Ishikawa (cell line): Measurements from ENCODE around the gene CETP.

Experiments used
- CEBPB ChIP-seq: IDR thresholded peaks from 2 replicates; pipeline ENCODE4 v1.6.1; 2012
- CREB1 ChIP-seq: IDR thresholded peaks from 2 replicates; pipeline ENCODE4 v1.6.1; 2012; ENCODE audit warnings: low read depth
- EGR1 ChIP-seq: IDR thresholded peaks from 2 replicates; pipeline ENCODE4 v1.6.1; 2012
- EP300 ChIP-seq: IDR thresholded peaks from 2 replicates; pipeline ENCODE4 v1.6.1; 2012; ENCODE audit warnings: borderline replicate concordance
- FOXM1 ChIP-seq: IDR thresholded peaks from 2 replicates; pipeline ENCODE4 v1.6.1; 2012; ENCODE audit warnings: low read depth, borderline replicate concordance
- MAX ChIP-seq: IDR thresholded peaks from 2 replicates; pipeline ENCODE4 v1.6.1; 2012
- NFIC ChIP-seq: IDR thresholded peaks from 2 replicates; pipeline ENCODE4 v1.6.1; 2012
- RAD21 ChIP-seq: IDR thresholded peaks from 2 replicates; pipeline ENCODE4 v1.6.1; 2012; ENCODE audit warnings: low read depth
- REST ChIP-seq: IDR thresholded peaks from 2 replicates; pipeline ENCODE4 v1.6.1; 2012; ENCODE audit warnings: low read depth, mild to moderate bottlenecking
- TAF1 ChIP-seq: IDR thresholded peaks from 2 replicates; pipeline ENCODE4 v1.6.1; 2012; ENCODE audit warnings: low read depth, mild to moderate bottlenecking
- TCF12 ChIP-seq: IDR thresholded peaks from 2 replicates; pipeline ENCODE4 v1.6.1; 2012; ENCODE audit warnings: low read depth
- TEAD4 ChIP-seq: IDR thresholded peaks from 2 replicates; pipeline ENCODE4 v1.6.1; 2012
- USF1 ChIP-seq: IDR thresholded peaks from 2 replicates; pipeline ENCODE4 v1.6.1; 2012
- YY1 ChIP-seq: IDR thresholded peaks from 2 replicates; pipeline ENCODE4 v1.6.1; 2012; ENCODE audit warnings: low read depth
- ZBTB7A ChIP-seq: IDR thresholded peaks from 2 replicates; pipeline ENCODE4 v1.6.1; 2012; ENCODE audit warnings: low read depth

Gene CETP

GRCh38 chr16:57004387-57005250 is 42.9 kb downstream of the CETP start:
- TF ChIP-seq EP300, result no peak
- TF ChIP-seq TEAD4, result no peak
- no peak for TF ChIP-seq TCF12
- no peak for TF ChIP-seq ZBTB7A
- TF ChIP-seq YY1, result no peak
- no peak for TF ChIP-seq NFIC
- TF ChIP-seq CREB1, result no peak
- TF ChIP-seq TAF1, result no peak
- no peak for TF ChIP-seq CEBPB
- TF ChIP-seq USF1, result no peak
- TF ChIP-seq REST, result no peak
- no peak for TF ChIP-seq RAD21
- no peak for TF ChIP-seq MAX
- TF ChIP-seq EGR1, result no peak
- TF ChIP-seq FOXM1, result no peak

DNA sequence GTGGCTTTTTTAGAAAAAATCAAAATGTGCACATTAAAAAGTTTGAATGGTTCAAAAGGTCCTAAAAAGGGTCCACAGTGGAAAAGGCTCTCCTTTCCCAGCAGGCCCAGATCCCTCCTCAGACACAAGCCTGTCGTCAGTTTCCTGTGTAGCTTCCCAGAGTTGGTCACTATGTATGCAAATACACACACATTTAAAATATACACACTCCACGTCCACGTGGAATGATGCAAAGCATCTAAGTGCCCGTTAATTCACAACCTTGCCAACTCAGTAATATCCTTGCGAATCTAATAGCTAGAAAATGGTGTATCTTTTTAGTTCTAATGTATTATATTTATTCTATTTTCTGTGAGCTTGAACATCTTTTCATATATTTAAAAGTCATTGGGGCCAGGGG is 45.3 kb downstream of the CETP start:
- no peak for TF ChIP-seq EP300
- TF ChIP-seq ZBTB7A, result no peak
- TF ChIP-seq TAF1, result no peak
- no peak for TF ChIP-seq USF1
- TF ChIP-seq RAD21, result no peak
- TF ChIP-seq TEAD4, result no peak
- TF ChIP-seq EGR1, result no peak
- TF ChIP-seq FOXM1, result no peak
- no peak for TF ChIP-seq CEBPB
- no peak for TF ChIP-seq REST
- TF ChIP-seq TCF12, result no peak
- TF ChIP-seq NFIC, result no peak
- TF ChIP-seq CREB1, result no peak
- no peak for TF ChIP-seq YY1

GRCh38 chr16:57007530-57007929 is 45.8 kb downstream of the CETP start:
- TF ChIP-seq CEBPB (no peak), MAX (no peak), TEAD4 (no peak), CREB1 (no peak), FOXM1 (no peak), EGR1 (no peak), YY1 (no peak), NFIC (no peak), TCF12 (no peak), EP300 (no peak), TAF1 (no peak), RAD21 (no peak), ZBTB7A (no peak), USF1 (no peak)

- no peak for TF ChIP-seq NFIC
- no peak for TF ChIP-seq EP300
- no peak for TF ChIP-seq TAF1
- no peak for TF ChIP-seq TEAD4
- TF ChIP-seq CREB1, result no peak
- TF ChIP-seq FOXM1, result no peak
- no peak for TF ChIP-seq MAX
- TF ChIP-seq CEBPB, result no peak
- TF ChIP-seq RAD21, result no peak
- TF ChIP-seq ZBTB7A, result no peak
These were observed 46.7 kb downstream of the CETP start for GRCh38 chr16:57008440-57008839.

DNA sequence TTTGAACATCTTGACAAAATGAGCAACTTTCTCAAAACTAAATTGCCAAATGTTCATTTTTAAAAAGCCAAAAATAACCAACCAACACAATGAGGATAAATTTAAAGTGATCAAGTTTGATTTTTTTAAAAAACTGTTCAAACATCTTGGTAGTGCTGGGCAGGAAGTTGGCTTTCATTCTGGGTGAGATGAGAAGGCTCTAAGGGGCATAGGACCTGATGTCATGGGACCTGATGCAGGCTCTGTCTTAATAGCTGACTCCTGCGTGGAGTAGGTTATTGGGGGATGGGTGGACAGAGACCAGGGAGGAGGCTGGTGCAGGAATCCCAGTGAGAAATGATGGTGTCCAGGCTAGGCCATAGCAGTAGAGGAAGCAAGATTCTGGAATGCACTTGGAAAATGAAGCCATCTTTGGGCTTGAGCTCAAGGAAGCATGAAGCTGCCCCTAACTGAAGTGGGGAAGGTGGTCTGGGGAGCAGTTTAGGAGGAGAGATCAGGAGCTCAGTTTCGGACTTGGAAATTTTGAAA is 48.0 kb downstream of the CETP start:
- no peak for TF ChIP-seq ZBTB7A
- TF ChIP-seq EP300, result no peak
